CD4-positive, alpha-beta memory T cell (primary cell): Measurements from ENCODE around the gene SLC2A9. TPM values are rescaled to one million over a fixed set of nuclear protein-coding genes. Genes with fewer than 3 reads are reported as not detected.

Source experiments
- CTCF ChIA-PET: fragments of 350-600 bp; sonication (Branson Sonifier 250); formaldehyde crosslinking; loops from one replicate; lab custom pipeline; 2021; ENCODE audit warnings: inconsistent platforms; ENCODE audit not compliant: partially characterized antibody; lab: Charles Lee
- POLR2A ChIA-PET: fragments of 350-600 bp; sonication (Branson Sonifier 250); formaldehyde crosslinking; loops from one replicate; lab custom pipeline; 2021; ENCODE audit not compliant: partially characterized antibody; lab: Charles Lee
- DNase-seq, 5 donors: peaks; one replicate each; pipeline versions ENCODE4 v3.0.0 to v3.0.0-alpha.2; 2020 to 2022; ENCODE audit warnings: mixed read lengths in 1 of 5
- H3K27ac ChIP-seq: one replicate; pipeline ENCODE4 v1.7.0; 2013; ENCODE audit warnings: low read depth, low read length
- H3K27me3 ChIP-seq: 2 replicates; pipeline ENCODE4 v1.7.0; 2013; ENCODE audit warnings: mild to moderate bottlenecking, low read length, moderate library complexity; ENCODE audit not compliant: insufficient read depth
- H3K36me3 ChIP-seq: 2 replicates; pipeline ENCODE4 v1.7.0; 2013; ENCODE audit warnings: mild to moderate bottlenecking, low read length, moderate library complexity; ENCODE audit not compliant: insufficient read depth
- H3K4me1 ChIP-seq: 2 replicates; pipeline ENCODE4 v1.7.0; 2013; ENCODE audit warnings: mild to moderate bottlenecking, low read length, moderate library complexity; ENCODE audit not compliant: insufficient read depth
- H3K4me3 ChIP-seq, 2 donors: one replicate each; pipeline ENCODE4 v1.7.0; 2013; ENCODE audit warnings: low read length in 2 of 2, mild to moderate bottlenecking in 1 of 2
- H3K9me3 ChIP-seq, 2 donors: one replicate each; pipeline ENCODE4 v1.7.0; 2013; ENCODE audit warnings: low read length in 2 of 2, control low read depth in 1 of 2; ENCODE audit not compliant: control insufficient read depth in 1 of 2
- H3K27ac Mint-ChIP-seq, 7 donors: one replicate each; pipeline ENCODE4 v1.8.0; 2020 to 2021; ENCODE audit warnings: mixed read lengths in 7 of 7, mild to moderate bottlenecking in 6 of 7, inconsistent platforms in 3 of 7, moderate library complexity in 3 of 7
- H3K27me3 Mint-ChIP-seq, 2 donors: one replicate each; pipeline ENCODE4 v1.8.0; 2020 to 2021; ENCODE audit warnings: mixed read lengths in 2 of 2
- H3K36me3 Mint-ChIP-seq, 2 donors: one replicate each; pipeline ENCODE4 v1.8.0; 2020 to 2021; ENCODE audit warnings: mixed read lengths in 2 of 2, inconsistent platforms in 1 of 2, mild to moderate bottlenecking in 1 of 2
- H3K4me1 Mint-ChIP-seq, 4 donors: one replicate each; pipeline ENCODE4 v1.8.0; 2020 to 2021; ENCODE audit warnings: mixed read lengths in 4 of 4, mild to moderate bottlenecking in 1 of 4
- H3K4me3 Mint-ChIP-seq, 8 donors: one replicate each; pipeline ENCODE4 v1.8.0; 2020 to 2021; ENCODE audit warnings: mixed read lengths in 8 of 8, mild to moderate bottlenecking in 7 of 8, moderate library complexity in 6 of 8, inconsistent platforms in 3 of 8
- H3K9me3 Mint-ChIP-seq, 8 donors: one replicate each; pipeline ENCODE4 v1.8.0; 2020 to 2021; ENCODE audit warnings: mixed read lengths in 8 of 8, mild to moderate bottlenecking in 5 of 8, inconsistent platforms in 3 of 8, moderate library complexity in 1 of 8
- intact Hi-C: fragments of 100-400 bp; cut with micrococcal nuclease; formaldehyde crosslinking; loops from one replicate; pipeline ENCODE4 v1.15.1; 2023
- polyA plus RNA-seq, 2 donors: library from polyadenylated mRNA; unstranded; fragments of 300-500 nt; fragmentation: Illumina TruSeq; gene quantifications; one replicate each; pipeline ENCODE4 v1.2.3, GENCODE V29; 2021
- total RNA-seq, 2 experiments: library from RNA; stranded (reverse); gene quantifications; one replicate each; pipeline ENCODE4 v1.2.3, GENCODE V29; 2021

Gene SLC2A9
- total and polyA plus RNA-seq, 4 experiments from 2014 or later: 0.43 to 2.4 (median 1.7) TPM

- DNase-seq: no peak
- H3K4me3 ChIP-seq: no peak overlapping the region
- no peak overlapping the region for H3K27ac ChIP-seq
- no peaks in the 10 kb centered on the region for H3K4me1 ChIP-seq
- Mint-ChIP-seq H3K4me1 (no peaks in the 10 kb centered on the region), H3K36me3 (peaks cover 0 to 3% of the 10 kb centered on the region in 2 donors), H3K27ac (no peak overlapping the region), H3K27me3 (no peaks in the 10 kb centered on the region), H3K9me3 (peaks cover 7 to 36% (median 15%) of the 10 kb centered on the region in 8 donors), H3K4me3 (no peak overlapping the region)
- H3K9me3 ChIP-seq: peaks cover 0 to 2% of the 10 kb centered on the region in 2 donors
- ChIA-PET CTCF (no interaction called here), POLR2A (no interaction called here)
- H3K27me3 ChIP-seq: no peaks in the 10 kb centered on the region
- no peaks in the 10 kb centered on the region for H3K36me3 ChIP-seq
- intact Hi-C loops: no loop called here
Measured at GRCh38 chr4:9841072-9841471, 180.2 kb downstream of the SLC2A9 start.

GRCh38 chr4:9835430-9835829 lies 185.9 kb downstream of the SLC2A9 start:
- no peaks in the 10 kb centered on the region for H3K9me3 ChIP-seq
- H3K27ac Mint-ChIP-seq: no peak overlapping the region
- no peaks in the 10 kb centered on the region for H3K27me3 ChIP-seq
- no peaks in the 10 kb centered on the region for H3K36me3 ChIP-seq
- ChIA-PET POLR2A (no interaction called here), CTCF (no interaction called here)
- no peak for DNase-seq
- no peaks in the 10 kb centered on the region for H3K36me3 Mint-ChIP-seq
- peaks cover 0 to 18% (median 3%) of the 10 kb centered on the region in 8 donors for H3K9me3 Mint-ChIP-seq
- no peak overlapping the region for H3K4me3 Mint-ChIP-seq
- intact Hi-C loops: no loop called here
- H3K27ac ChIP-seq: no peak overlapping the region
- H3K4me1 ChIP-seq: no peaks in the 10 kb centered on the region
- H3K4me1 Mint-ChIP-seq: no peaks in the 10 kb centered on the region
- peaks cover 0 to 1% of the 10 kb centered on the region in 2 donors for H3K27me3 Mint-ChIP-seq
- no peak overlapping the region for H3K4me3 ChIP-seq

- H3K9me3 Mint-ChIP-seq: peaks cover 0 to 4% (median 0%) of the 10 kb centered on the region in 8 donors
- no peak overlapping the region for H3K27ac Mint-ChIP-seq
- CTCF ChIA-PET: no interaction called here
- no peaks in the 10 kb centered on the region for H3K36me3 Mint-ChIP-seq
- H3K27ac ChIP-seq: no peak overlapping the region
- POLR2A ChIA-PET: no interaction called here
- H3K27me3 Mint-ChIP-seq: peaks cover 0 to 1% of the 10 kb centered on the region in 2 donors
- no peak for DNase-seq
- H3K4me1 Mint-ChIP-seq: no peaks in the 10 kb centered on the region
- H3K27me3 ChIP-seq: no peaks in the 10 kb centered on the region
- no peaks in the 10 kb centered on the region for H3K4me1 ChIP-seq
- no peak overlapping the region for H3K4me3 Mint-ChIP-seq
- no peak overlapping the region for H3K4me3 ChIP-seq
- no peaks in the 10 kb centered on the region for H3K9me3 ChIP-seq
- H3K36me3 ChIP-seq: no peaks in the 10 kb centered on the region
- intact Hi-C loops: no loop called here
Measured at GRCh38 chr4:9833421-9833820, 187.9 kb downstream of the SLC2A9 start.

- Histone ChIP-seq H3K4me3 (no peak overlapping the region), H3K27ac (no peak overlapping the region), H3K36me3 (no peaks in the 10 kb centered on the region), H3K4me1 (no peaks in the 10 kb centered on the region), H3K27me3 (no peaks in the 10 kb centered on the region), H3K9me3 (no peaks in the 10 kb centered on the region)
- H3K4me1 Mint-ChIP-seq: no peaks in the 10 kb centered on the region
- H3K27me3 Mint-ChIP-seq: peaks cover 0 to 1% of the 10 kb centered on the region in 2 donors
- ChIA-PET POLR2A (no interaction called here), CTCF (no interaction called here)
- H3K9me3 Mint-ChIP-seq: peaks cover 0 to 2% (median 0%) of the 10 kb centered on the region in 8 donors
- no peaks in the 10 kb centered on the region for H3K36me3 Mint-ChIP-seq
- H3K4me3 Mint-ChIP-seq: no peak overlapping the region
- intact Hi-C loops: no loop called here
- no peak for DNase-seq
- H3K27ac Mint-ChIP-seq: no peak overlapping the region
Measured at GRCh38 chr4:9832640-9833039, 188.7 kb downstream of the SLC2A9 start.

GRCh38 chr4:9826551-9826950 lies 194.7 kb downstream of the SLC2A9 start:
- DNase-seq: no peak
- CTCF ChIA-PET: no interaction called here
- intact Hi-C loops: no loop called here
- Histone ChIP-seq H3K9me3 (no peaks in the 10 kb centered on the region), H3K27me3 (no peaks in the 10 kb centered on the region), H3K36me3 (no peaks in the 10 kb centered on the region), H3K4me1 (no peaks in the 10 kb centered on the region), H3K27ac (no peak overlapping the region), H3K4me3 (no peak overlapping the region)
- H3K27me3 Mint-ChIP-seq: peaks cover 1 to 4% of the 10 kb centered on the region in 2 donors
- peaks cover 0 to 7% (median 2%) of the 10 kb centered on the region in 4 donors for H3K4me1 Mint-ChIP-seq
- H3K27ac Mint-ChIP-seq: no peak overlapping the region
- no peaks in the 10 kb centered on the region for H3K36me3 Mint-ChIP-seq
- H3K4me3 Mint-ChIP-seq: no peak overlapping the region
- no peaks in the 10 kb centered on the region for H3K9me3 Mint-ChIP-seq
- POLR2A ChIA-PET: no interaction called here

- Mint-ChIP-seq H3K4me1 (peaks cover 0 to 7% (median 2%) of the 10 kb centered on the region in 4 donors), H3K4me3 (no peak overlapping the region), H3K9me3 (no peaks in the 10 kb centered on the region), H3K27me3 (peaks cover 1 to 4% of the 10 kb centered on the region in 2 donors), H3K27ac (no peak overlapping the region), H3K36me3 (no peaks in the 10 kb centered on the region)
- no peaks in the 10 kb centered on the region for H3K4me1 ChIP-seq
- H3K27me3 ChIP-seq: no peaks in the 10 kb centered on the region
- no peak overlapping the region for H3K4me3 ChIP-seq
- no peaks in the 10 kb centered on the region for H3K36me3 ChIP-seq
- POLR2A ChIA-PET: no interaction called here
- intact Hi-C loops: no loop called here
- CTCF ChIA-PET: no interaction called here
- H3K27ac ChIP-seq: no peak overlapping the region
- no peak for DNase-seq
- no peaks in the 10 kb centered on the region for H3K9me3 ChIP-seq
Measured at GRCh38 chr4:9825049-9825448, 196.2 kb downstream of the SLC2A9 start.

GRCh38 chr4:9820343-9820742 lies 201.0 kb downstream of the SLC2A9 start:
- no peaks in the 10 kb centered on the region for H3K9me3 ChIP-seq
- H3K27ac ChIP-seq: no peak overlapping the region
- no peak overlapping the region for H3K4me3 ChIP-seq
- DNase-seq: no peak
- no peaks in the 10 kb centered on the region for H3K36me3 ChIP-seq
- intact Hi-C loops: no loop called here
- H3K4me1 ChIP-seq: no peaks in the 10 kb centered on the region
- CTCF ChIA-PET: no interaction called here
- Mint-ChIP-seq H3K27ac (no peak overlapping the region), H3K27me3 (peaks cover 2 to 10% of the 10 kb centered on the region in 2 donors), H3K4me3 (no peak overlapping the region), H3K9me3 (peaks cover 0 to 7% (median 0%) of the 10 kb centered on the region in 8 donors), H3K4me1 (peaks cover 0 to 7% (median 2%) of the 10 kb centered on the region in 4 donors), H3K36me3 (no peaks in the 10 kb centered on the region)
- POLR2A ChIA-PET: no interaction called here
- no peaks in the 10 kb centered on the region for H3K27me3 ChIP-seq

GRCh38 chr4:9816285-9816684 lies 205.0 kb downstream of the SLC2A9 start:
- Mint-ChIP-seq H3K27me3 (peaks cover 12 to 13% of the 10 kb centered on the region in 2 donors), H3K36me3 (no peaks in the 10 kb centered on the region), H3K4me1 (no peaks in the 10 kb centered on the region), H3K27ac (no peak overlapping the region), H3K4me3 (no peak overlapping the region), H3K9me3 (peaks cover 0 to 7% (median 0%) of the 10 kb centered on the region in 8 donors)
- no peaks in the 10 kb centered on the region for H3K27me3 ChIP-seq
- H3K36me3 ChIP-seq: no peaks in the 10 kb centered on the region
- H3K4me1 ChIP-seq: no peaks in the 10 kb centered on the region
- H3K9me3 ChIP-seq: no peaks in the 10 kb centered on the region
- intact Hi-C loops: no loop called here
- DNase-seq: no peak
- CTCF ChIA-PET: no interaction called here
- H3K4me3 ChIP-seq: no peak overlapping the region
- POLR2A ChIA-PET: no interaction called here
- no peak overlapping the region for H3K27ac ChIP-seq
